D341Med (cell line): ENCODE results near the gene GRAP2.

ENCODE experiments used
- DNase-seq: peaks from one replicate; pipeline ENCODE4 v3.0.0; 2012; ENCODE audit warnings: low spot score

Gene GRAP2

GRCh38 chr22:39925909-39926679 lies 25.2 kb downstream of the GRAP2 start:
- no peak for DNase-seq

- no peak for DNase-seq
Observed at GRCh38 chr22:39926753-39927152, 25.9 kb downstream of the GRAP2 start.

- DNase-seq, result no peak
Observed at GRCh38 chr22:39927544-39927943, 26.7 kb downstream of the GRAP2 start.

- no peak for DNase-seq
Observed at GRCh38 chr22:39928536-39929520, 27.9 kb downstream of the GRAP2 start.

GRCh38 chr22:39931251-39931650 lies 30.4 kb downstream of the GRAP2 start:
- DNase-seq, result no peak

- DNase-seq, result no peak
Observed at GRCh38 chr22:39932166-39932565, 31.3 kb downstream of the GRAP2 start.

- DNase-seq, result peak; percentile 65
Observed at GRCh38 chr22:39932918-39933649, 32.2 kb downstream of the GRAP2 start.

GRCh38 chr22:39933741-39934140 lies 32.9 kb downstream of the GRAP2 start:
- DNase-seq, result no peak

- no peak for DNase-seq
Observed at GRCh38 chr22:39935116-39935515, 34.2 kb downstream of the GRAP2 start.

GRCh38 chr22:39935612-39936011 lies 34.7 kb downstream of the GRAP2 start:
- no peak for DNase-seq

- DNase-seq, result no peak
Observed at GRCh38 chr22:39936523-39937145, 35.8 kb downstream of the GRAP2 start.

- DNase-seq, result no peak
Observed at GRCh38 chr22:39937906-39938305, 37.0 kb downstream of the GRAP2 start.

GRCh38 chr22:39938509-39939111 lies 37.7 kb downstream of the GRAP2 start:
- no peak for DNase-seq

GRCh38 chr22:39939830-39940229 lies 38.9 kb downstream of the GRAP2 start:
- no peak for DNase-seq

- DNase-seq, result no peak
Observed at GRCh38 chr22:39940757-39941305, 39.9 kb downstream of the GRAP2 start.

- DNase-seq, result no peak
Observed at GRCh38 chr22:39941601-39942000, 40.7 kb downstream of the GRAP2 start.

GRCh38 chr22:39942439-39943230 lies 41.8 kb downstream of the GRAP2 start:
- DNase-seq, result no peak

- no peak for DNase-seq
Observed at GRCh38 chr22:39943337-39943736, 42.5 kb downstream of the GRAP2 start.

- DNase-seq, result no peak
Observed at GRCh38 chr22:39943953-39944872, 43.3 kb downstream of the GRAP2 start.
